Pancreas (tissue), 10 donors: ENCODE measurements around the gene MTARC2. TPM values are rescaled to one million over a fixed set of nuclear protein-coding genes. Genes with fewer than 3 reads are reported as not detected.

Experiments used
- ATAC-seq, 4 donors: fragments of 200-7000 bp; cut with Tn5 transposase; one replicate each; pipeline versions ENCODE4 v1.8.0 to v1.9.1; 2020; ENCODE audit warnings: mild to moderate bottlenecking in 4 of 4, moderate library complexity in 4 of 4
- DNase-seq, 6 donors: peaks; one replicate each; pipeline ENCODE4 v3.0.0-alpha.2; 2020
- FAIRE-seq: peaks from 2 replicates; lab custom pipeline; 2012; peaks lifted over from hg19 to GRCh38; lab: Jason Lieb, UNC
- H3K27ac ChIP-seq, 4 donors: fragments of 200-600 bp; sonication (generic); 1 replicate in 3 of 4; 2 replicates in 1 of 4; pipeline versions ENCODE4 v1.5.0 to v1.8.0; 2020
- H3K27me3 ChIP-seq, 4 donors: fragments of 200-600 bp; one replicate each; pipeline ENCODE4 v1.8.0; 2021
- H3K36me3 ChIP-seq, 3 donors: fragments of 200-600 bp; sonication (generic) in 1 of 3; one replicate each; pipeline versions ENCODE4 v1.5.0 to v1.8.0; 2020 to 2021
- H3K4me1 ChIP-seq, 3 donors: fragments of 200-600 bp; one replicate each; pipeline ENCODE4 v1.8.0; 2021
- H3K4me3 ChIP-seq, 4 donors: fragments of 200-600 bp; sonication (generic) in 2 of 4; one replicate each; pipeline versions ENCODE4 v1.5.0 to v1.8.0; 2020 to 2021
- H3K9me3 ChIP-seq, 4 donors: fragments of 200-600 bp; one replicate each; pipeline ENCODE4 v1.8.0; 2021
- CTCF ChIP-seq, 4 donors: fragments of 200-600 bp; sonication (generic) in 3 of 4; IDR thresholded peaks; one replicate each; pipeline versions ENCODE4 v1.5.0 to v1.8.0; 2021; ENCODE audit warnings: antibody characterized with exemption in 4 of 4
- WGBS, 2 donors: extraction: QIAGEN DNeasy Blood & Tissue Kit; methylation state at CpG; one replicate each; pipeline ENCODE4 v1.1.7; 2013; 5-methylcytosine and 5-hydroxymethylcytosine counted together
- intact Hi-C, 3 donors: fragments of 100-400 bp; cut with DNase I; formaldehyde crosslinking; loops; one replicate each; pipeline versions ENCODE4 v1.11.1 to v1.14.2; 2022
- polyA plus RNA-seq, 2 donors: library from polyadenylated mRNA; stranded (reverse); fragments of 200-250 nt; gene quantifications; one replicate each; pipeline ENCODE4 v1.2.3, GENCODE V29; 2013
- total RNA-seq, 6 donors: library from RNA; stranded (reverse); fragmentation: NEBNext Ultra II Directional in 4 of 6; extraction: Animal tissue kit (Norgen Biotek cat#: 25700) in 4 of 6; gene quantifications; one replicate each; pipeline versions ENCODE4 v1.2.1 to v1.2.4, GENCODE V29; 2021 to 2023
- donor health status: healthy with polysubstance abuse.
- donor health status: DM: no; HTN: no; CAD: no; lungs with moderate emphysema.
- donor health status: DM: no; HTN: no; CAD: no.
- donor health status: control.
- donor health status: control.
- donor health status: Bipolar disorder and iron deficiency.
- donor health status: DM: yes; HTN: yes; CAD: no.
- donor health status: DM: no; HTN: no; CAD: no.
- donor health status: DM: no; HTN: no; CAD: no.
- donor health status: DM: yes; HTN: yes; CAD: no.

The MTARC2 gene
- total and polyA plus RNA-seq, 8 donors, result 12.2 to 27.0 (median 16.6) TPM

- H3K27me3 ChIP-seq, result no peaks in the 10 kb centered on the region
- TF ChIP-seq CTCF (IDR thresholded peaks at IDR 0.05), result no peak
- no peaks in the 10 kb centered on the region for H3K4me1 ChIP-seq
- H3K27ac ChIP-seq, result no peak overlapping the region
- intact Hi-C loops, result no loop called here
- ATAC-seq (no peak), FAIRE-seq (no peak), DNase-seq (no peak)
- H3K36me3 ChIP-seq, result no peaks in the 10 kb centered on the region
- no peaks in the 10 kb centered on the region for H3K9me3 ChIP-seq
- 80 to 82% methylated on average over 12 of the region's 12 CpGs for WGBS, 2 donors
- H3K4me3 ChIP-seq, result no peak overlapping the region
These were observed 64.9 kb downstream of the MTARC2 start for GRCh38 chr1:220813013-220813412.

- TF ChIP-seq CTCF (IDR thresholded peaks at IDR 0.05), result no peak
- Histone ChIP-seq H3K4me3 (no peak overlapping the region), H3K27me3 (no peaks in the 10 kb centered on the region), H3K36me3 (no peaks in the 10 kb centered on the region), H3K27ac (no peak overlapping the region), H3K9me3 (no peaks in the 10 kb centered on the region), H3K4me1 (no peaks in the 10 kb centered on the region)
- FAIRE-seq (no peak), DNase-seq (no peak), ATAC-seq (no peak)
- intact Hi-C loops, result no loop called here
- 79 to 97% methylated on average over 2 of the region's 2 CpGs for WGBS, 2 donors
These were observed 67.3 kb downstream of the MTARC2 start for GRCh38 chr1:220815409-220815808.

GRCh38 chr1:220817907-220818306, 69.8 kb downstream of the MTARC2 start:
- 91 to 94% methylated on average over 1 of the region's 1 CpG for WGBS, 2 donors
- no peaks in the 10 kb centered on the region for H3K4me1 ChIP-seq
- no peaks in the 10 kb centered on the region for H3K27me3 ChIP-seq
- peak in 3 of 4 donors; percentile 61 to 75 (median 65) for ATAC-seq
- no peak overlapping the region for H3K4me3 ChIP-seq
- H3K36me3 ChIP-seq, result no peaks in the 10 kb centered on the region
- TF ChIP-seq CTCF (IDR thresholded peaks at IDR 0.05), result no peak
- DNase-seq, result no peak
- no peak for FAIRE-seq
- H3K9me3 ChIP-seq, result no peaks in the 10 kb centered on the region
- intact Hi-C loops, result no loop called here
- H3K27ac ChIP-seq, result no peak overlapping the region

GRCh38 chr1:220818421-220819173, 70.5 kb downstream of the MTARC2 start:
- intact Hi-C loops, result no loop called here
- DNase-seq, result no peak
- no peak overlapping the region for H3K27ac ChIP-seq
- FAIRE-seq, result peak; percentile 95
- no peaks in the 10 kb centered on the region for H3K4me1 ChIP-seq
- H3K9me3 ChIP-seq, result no peaks in the 10 kb centered on the region
- TF ChIP-seq CTCF (IDR thresholded peaks at IDR 0.05), result no peak
- ATAC-seq, result peak in 3 of 4 donors; percentile 64 to 71 (median 65)
- 71 to 73% methylated on average over 14 of the region's 14 CpGs for WGBS, 2 donors
- H3K36me3 ChIP-seq, result no peaks in the 10 kb centered on the region
- no peaks in the 10 kb centered on the region for H3K27me3 ChIP-seq
- no peak overlapping the region for H3K4me3 ChIP-seq

- no peaks in the 10 kb centered on the region for H3K9me3 ChIP-seq
- no peaks in the 10 kb centered on the region for H3K4me1 ChIP-seq
- H3K27me3 ChIP-seq, result no peaks in the 10 kb centered on the region
- no peak overlapping the region for H3K27ac ChIP-seq
- WGBS, 2 donors, result 75 to 83% methylated on average over 1 of the region's 1 CpG
- TF ChIP-seq CTCF (IDR thresholded peaks at IDR 0.05), result no peak
- FAIRE-seq (peak; percentile 59), DNase-seq (no peak), ATAC-seq (no peak)
- intact Hi-C loops, result no loop called here
- no peaks in the 10 kb centered on the region for H3K36me3 ChIP-seq
- H3K4me3 ChIP-seq, result no peak overlapping the region
These were observed 71.4 kb downstream of the MTARC2 start for GRCh38 chr1:220819467-220820026.
